Uterus (tissue), 4 donors: Measurements from ENCODE around the gene GPR55. TPM values are rescaled to one million over a fixed set of nuclear protein-coding genes. Genes with fewer than 3 reads are reported as not detected.

Source experiments
- DNase-seq, 2 donors: peaks; one replicate each; pipeline ENCODE4 v3.0.0-alpha.2; 2019 to 2020
- H3K27ac ChIP-seq, 2 donors: fragments of 200-600 bp; sonication (generic); 1 replicate in 1 of 2; 2 replicates in 1 of 2; pipeline ENCODE4 v1.5.1; 2016 to 2018
- H3K27me3 ChIP-seq, 2 donors: fragments of 200-600 bp; sonication (generic); one replicate each; pipeline ENCODE4 v1.5.1; 2018 to 2019; ENCODE audit warnings: control low read depth in 1 of 2
- H3K36me3 ChIP-seq, 2 donors: fragments of 200-600 bp; sonication (generic); one replicate each; pipeline ENCODE4 v1.5.1; 2019; ENCODE audit warnings: control low read depth in 1 of 2
- H3K4me1 ChIP-seq, 2 donors: fragments of 200-600 bp; sonication (generic); one replicate each; pipeline ENCODE4 v1.5.1; 2018 to 2019; ENCODE audit warnings: control low read depth in 1 of 2
- H3K4me3 ChIP-seq, 2 donors: fragments of 200-600 bp; sonication (generic); 1 replicate in 1 of 2; 2 replicates in 1 of 2; pipeline ENCODE4 v1.5.1; 2018 to 2019; ENCODE audit warnings: mild to moderate bottlenecking in 1 of 2
- H3K9me3 ChIP-seq, 2 donors: fragments of 200-600 bp; sonication (generic); one replicate each; pipeline ENCODE4 v1.5.1; 2019; ENCODE audit warnings: control low read depth in 1 of 2
- POLR2A ChIP-seq, 2 donors: fragments of 450-650 bp; IDR thresholded peaks; one replicate each; pipeline ENCODE4 v1.6.1; 2016; ENCODE audit warnings: antibody characterized with exemption in 2 of 2, mild to moderate bottlenecking in 1 of 2, moderate library complexity in 1 of 2
- intact Hi-C: fragments of 100-400 bp; cut with DNase I; formaldehyde crosslinking; loops from one replicate; pipeline ENCODE4 v1.15.1; 2023; ENCODE audit warnings: low total_unique reads
- total RNA-seq, 4 donors: library from RNA; depleted of rRNA in 3 of 4; stranded (reverse); fragments of >200 nt in 3 of 4; gene quantifications; one replicate each; pipeline versions ENCODE4 v1.1.0 to v1.2.4, GENCODE V29; 2014 to 2023
- TF ChIP-seq, protein P1 (sequence below), 4 experiments: fragments of 200-600 bp in 2 of 4; fragments of 450-650 bp in 2 of 4; sonication (generic) in 2 of 4; IDR thresholded peaks; one replicate each; pipeline ENCODE4 v1.5.1; 2016 to 2019; ENCODE audit warnings: antibody characterized with exemption in 4 of 4, mild to moderate bottlenecking in 2 of 4, moderate library complexity in 1 of 4
- donor health status: DM: yes; HTN: yes; CAD: no.

Gene GPR55
- total RNA-seq, 4 donors from 2014 or later: not detected

DNA sequence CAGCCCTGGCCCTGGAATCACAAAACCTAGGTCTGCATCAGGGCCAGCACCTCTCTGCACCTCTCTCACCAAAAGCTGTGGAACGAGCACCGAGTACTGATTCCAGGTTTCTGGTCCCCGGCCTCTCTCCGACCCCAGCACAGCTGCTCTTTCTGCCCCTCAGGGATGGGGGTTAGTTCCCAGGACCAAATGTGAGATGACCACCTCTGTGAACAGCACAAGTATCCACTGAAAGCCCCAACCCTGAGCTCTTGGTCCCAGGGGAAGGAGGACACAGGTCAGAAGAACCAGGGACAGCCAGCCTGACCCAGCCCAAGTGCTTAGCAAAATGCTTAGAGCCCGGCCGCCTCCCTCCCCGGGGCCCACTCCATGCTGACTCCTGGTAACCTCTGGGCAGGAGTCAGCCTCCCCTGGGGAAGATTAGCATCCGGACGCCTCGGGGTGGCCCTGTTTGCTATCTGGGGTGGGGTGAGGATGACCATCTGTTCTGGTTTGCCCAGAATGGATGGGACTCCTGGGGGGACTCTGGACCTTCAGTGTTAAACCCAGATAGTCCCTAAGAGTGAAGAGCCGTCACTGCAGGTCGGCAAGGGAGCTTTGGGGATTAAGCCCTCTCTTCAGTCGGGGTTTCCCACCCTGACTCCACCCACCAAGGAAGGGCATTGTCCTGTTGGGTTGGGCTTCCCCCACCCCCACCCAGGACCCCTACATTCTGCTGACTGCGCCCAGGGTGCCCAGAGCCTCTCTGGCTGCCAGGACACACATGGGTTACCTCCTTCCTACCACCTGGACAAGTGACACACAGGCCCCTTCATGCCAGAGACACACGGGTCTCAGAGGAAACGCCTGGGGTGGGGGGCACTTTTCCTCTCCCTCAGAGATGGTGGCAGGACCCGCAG is 9.4 kb upstream of the GPR55 start:
- Histone ChIP-seq H3K4me1 (no peaks in the 10 kb centered on the region), H3K36me3 (no peaks in the 10 kb centered on the region), H3K27ac (no peak overlapping the region), H3K9me3 (peaks cover 0 to 3% of the 10 kb centered on the region in 2 donors), H3K27me3 (no peaks in the 10 kb centered on the region), H3K4me3 (no peak overlapping the region)
- intact Hi-C loops: no loop called here
- TF ChIP-seq POLR2A (IDR thresholded peaks at IDR 0.05): no peak
- TF ChIP-seq, protein P1, sequence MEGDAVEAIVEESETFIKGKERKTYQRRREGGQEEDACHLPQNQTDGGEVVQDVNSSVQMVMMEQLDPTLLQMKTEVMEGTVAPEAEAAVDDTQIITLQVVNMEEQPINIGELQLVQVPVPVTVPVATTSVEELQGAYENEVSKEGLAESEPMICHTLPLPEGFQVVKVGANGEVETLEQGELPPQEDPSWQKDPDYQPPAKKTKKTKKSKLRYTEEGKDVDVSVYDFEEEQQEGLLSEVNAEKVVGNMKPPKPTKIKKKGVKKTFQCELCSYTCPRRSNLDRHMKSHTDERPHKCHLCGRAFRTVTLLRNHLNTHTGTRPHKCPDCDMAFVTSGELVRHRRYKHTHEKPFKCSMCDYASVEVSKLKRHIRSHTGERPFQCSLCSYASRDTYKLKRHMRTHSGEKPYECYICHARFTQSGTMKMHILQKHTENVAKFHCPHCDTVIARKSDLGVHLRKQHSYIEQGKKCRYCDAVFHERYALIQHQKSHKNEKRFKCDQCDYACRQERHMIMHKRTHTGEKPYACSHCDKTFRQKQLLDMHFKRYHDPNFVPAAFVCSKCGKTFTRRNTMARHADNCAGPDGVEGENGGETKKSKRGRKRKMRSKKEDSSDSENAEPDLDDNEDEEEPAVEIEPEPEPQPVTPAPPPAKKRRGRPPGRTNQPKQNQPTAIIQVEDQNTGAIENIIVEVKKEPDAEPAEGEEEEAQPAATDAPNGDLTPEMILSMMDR (IDR thresholded peaks at IDR 0.05): no peak
- no peak for DNase-seq

DNA sequence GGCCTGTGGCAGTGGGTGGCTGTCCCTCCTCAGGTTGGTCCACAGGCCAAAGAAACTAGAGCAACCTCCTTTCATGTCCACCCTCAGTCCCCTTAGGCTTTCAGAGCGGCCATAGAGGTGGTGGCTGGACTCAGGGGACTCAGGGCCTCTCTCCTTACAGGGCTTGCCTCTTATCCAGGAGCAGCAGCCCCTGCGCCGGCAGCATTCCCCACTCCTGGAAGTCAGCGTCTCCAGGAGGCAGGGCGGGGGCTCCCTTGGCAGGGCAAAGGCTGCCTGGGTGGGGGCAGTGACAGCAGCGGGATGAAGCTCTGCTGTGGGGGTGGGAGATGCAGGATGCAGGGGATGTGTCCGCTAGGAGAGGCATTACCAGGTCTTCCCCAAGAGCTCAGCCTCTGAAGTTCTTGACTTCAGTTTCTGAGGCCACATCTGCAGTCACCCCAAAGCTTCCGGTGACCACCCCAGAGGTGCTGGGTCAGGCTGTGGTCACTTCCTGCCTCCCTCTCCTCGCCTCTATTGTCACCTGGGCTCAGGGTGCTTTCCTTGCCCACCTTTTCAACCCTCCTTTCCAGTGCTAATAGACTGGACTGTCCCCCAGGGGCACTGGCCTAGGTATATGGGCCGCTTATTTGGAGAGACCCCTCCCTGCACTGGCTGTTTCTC is 8.6 kb upstream of the GPR55 start:
- H3K9me3 ChIP-seq: peaks cover 0 to 3% of the 10 kb centered on the region in 2 donors
- no peaks in the 10 kb centered on the region for H3K36me3 ChIP-seq
- no peaks in the 10 kb centered on the region for H3K27me3 ChIP-seq
- no peak overlapping the region for H3K27ac ChIP-seq
- DNase-seq: peak in 1 of 2 donors; percentile 7
- intact Hi-C loops: no loop called here
- H3K4me3 ChIP-seq: no peak overlapping the region
- TF ChIP-seq, protein P1 (IDR thresholded peaks at IDR 0.05): no peak
- TF ChIP-seq POLR2A (IDR thresholded peaks at IDR 0.05): no peak
- H3K4me1 ChIP-seq: no peaks in the 10 kb centered on the region

DNA sequence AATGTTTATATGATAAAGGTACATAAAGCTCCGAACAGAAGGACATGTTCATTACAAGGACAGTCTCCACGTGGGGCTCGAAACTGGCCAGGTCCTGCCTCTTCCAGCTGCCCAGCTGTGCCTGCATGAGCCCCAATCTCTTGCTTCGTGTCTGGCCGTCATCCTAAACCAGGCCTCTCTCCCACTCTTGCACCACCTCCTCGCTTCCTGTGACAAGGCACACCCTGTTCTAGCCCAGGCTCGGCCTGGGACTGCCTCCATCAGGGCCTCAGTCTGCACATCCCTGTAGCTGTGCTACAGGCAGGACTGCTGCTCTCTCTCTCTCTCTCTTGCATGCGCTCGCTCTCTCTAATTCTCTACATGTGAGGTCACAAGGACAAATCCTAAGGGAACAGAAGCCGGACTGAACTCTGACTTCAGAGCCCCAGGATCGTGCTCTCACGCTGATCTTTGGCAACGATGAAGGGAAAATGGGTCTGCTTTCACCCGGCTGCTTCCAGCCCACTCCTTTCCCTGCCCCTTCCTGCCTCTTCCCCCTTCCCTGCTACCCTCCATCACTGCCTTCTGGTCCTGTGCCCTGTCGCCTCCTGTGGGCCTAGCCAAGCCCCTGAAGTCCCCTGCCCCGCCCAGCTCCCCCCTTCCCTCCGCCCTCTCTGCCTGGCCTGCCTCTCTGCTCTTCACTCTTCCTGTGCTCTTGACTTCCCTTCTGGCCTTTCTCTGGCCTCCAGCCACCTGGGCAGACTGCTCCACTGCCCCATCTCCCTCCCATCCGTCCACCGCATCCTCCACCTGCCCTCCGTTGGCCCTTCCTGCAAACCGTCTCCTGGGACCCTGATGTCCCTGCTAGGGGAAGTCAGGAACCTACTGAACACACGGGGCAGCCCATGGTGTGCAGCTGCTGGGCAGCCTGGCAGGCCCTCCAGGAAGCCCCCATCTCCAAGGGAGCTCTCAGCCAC is 7.8 kb upstream of the GPR55 start:
- intact Hi-C loops: no loop called here
- TF ChIP-seq, protein P1 (IDR thresholded peaks at IDR 0.05): no peak
- TF ChIP-seq POLR2A (IDR thresholded peaks at IDR 0.05): no peak
- peaks cover 0 to 3% of the 10 kb centered on the region in 2 donors for H3K9me3 ChIP-seq
- no peaks in the 10 kb centered on the region for H3K36me3 ChIP-seq
- no peak overlapping the region for H3K4me3 ChIP-seq
- H3K27me3 ChIP-seq: no peaks in the 10 kb centered on the region
- H3K4me1 ChIP-seq: no peaks in the 10 kb centered on the region
- DNase-seq: peak; percentile 33 to 53
- H3K27ac ChIP-seq: no peak overlapping the region

DNA sequence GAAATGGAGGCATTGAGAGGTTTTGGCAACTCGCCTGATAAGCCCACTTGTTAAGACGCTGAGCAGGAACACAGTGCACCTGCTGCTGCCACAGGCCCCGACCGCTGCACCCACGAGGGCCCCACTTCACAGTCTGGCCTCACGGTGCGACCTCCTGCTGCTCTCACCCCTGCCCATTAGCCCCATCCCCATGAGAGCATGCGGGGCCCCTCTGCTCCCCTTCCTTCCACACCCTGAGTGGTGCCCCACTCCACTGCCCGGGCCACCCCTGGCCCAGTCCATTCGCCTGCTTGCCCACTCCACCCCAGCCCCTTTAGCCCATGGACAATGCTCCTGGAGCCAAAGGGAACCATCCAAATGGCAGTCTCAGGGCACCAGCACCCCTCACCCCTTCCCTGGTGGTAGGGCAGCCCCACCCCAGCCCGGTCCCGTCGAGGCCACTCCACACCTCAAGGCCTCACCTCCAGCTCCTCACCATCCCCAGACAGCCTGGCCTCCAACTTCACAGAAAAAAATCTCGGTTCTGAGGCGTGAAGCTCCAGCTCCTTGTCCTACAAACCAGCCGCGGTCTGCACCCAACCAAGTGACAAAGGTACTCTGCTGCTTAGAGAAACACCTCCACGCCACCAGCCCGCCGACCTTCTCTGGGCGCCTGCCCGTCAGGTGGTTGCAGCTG is 6.7 kb upstream of the GPR55 start:
- no peak overlapping the region for H3K4me3 ChIP-seq
- peak in 1 of 2 donors; percentile 7 for DNase-seq
- no peak overlapping the region for H3K27ac ChIP-seq
- intact Hi-C loops: no loop called here
- no peaks in the 10 kb centered on the region for H3K9me3 ChIP-seq
- no peaks in the 10 kb centered on the region for H3K4me1 ChIP-seq
- TF ChIP-seq POLR2A (IDR thresholded peaks at IDR 0.05): no peak
- TF ChIP-seq, protein P1 (IDR thresholded peaks at IDR 0.05): no peak
- no peaks in the 10 kb centered on the region for H3K27me3 ChIP-seq
- H3K36me3 ChIP-seq: no peaks in the 10 kb centered on the region
